LHCN-M2 (cell line): ENCODE results near the gene MCOLN1. TPM values are rescaled to one million over a fixed set of nuclear protein-coding genes. Genes with fewer than 3 reads are reported as not detected.
"Not testable (repeated sequence)": the region's sequence is repeated elsewhere in the genome, so short reads cannot be mapped to it uniquely, and the experiment has no call there.

Source experiments
- DNase-seq: peaks from one replicate; pipeline ENCODE4 v3.0.0-alpha.2; 2012; ENCODE audit warnings: low read depth
- total RNA-seq: library from RNA; depleted of rRNA; stranded (reverse); fragments of >200 nt; gene quantifications from 2 replicates; pipeline ENCODE4 v1.2.3, GENCODE V29; 2014; rRNA removed

The MCOLN1 gene
- total RNA-seq, 1 experiment from 2014 or later = 8.9 TPM

GRCh38 chr19:7565332-7565731 is 42.9 kb downstream of the MCOLN1 start:
- DNase-seq = no peak

- DNase-seq = no peak
These were observed 48.3 kb downstream of the MCOLN1 start for GRCh38 chr19:7570761-7571160.

- peak; percentile 20 for DNase-seq
These were observed 53.1 kb downstream of the MCOLN1 start for GRCh38 chr19:7575434-7576040.

GRCh38 chr19:7577422-7577821 is 55.0 kb downstream of the MCOLN1 start:
- not testable (repeated sequence) for DNase-seq

- no peak for DNase-seq
These were observed 55.7 kb downstream of the MCOLN1 start for GRCh38 chr19:7578127-7578526.

GRCh38 chr19:7579182-7579581 is 56.8 kb downstream of the MCOLN1 start:
- no peak for DNase-seq

GRCh38 chr19:7582446-7582845 is 60.0 kb downstream of the MCOLN1 start:
- DNase-seq = no peak

Other genes with a start within 250 kb of the MCOLN1 start
- gene INSR, start 228.2 kb upstream of the MCOLN1 start, total RNA-seq = 4.9 and 7.4 TPM in 2 replicates
- gene ARHGEF18, start 173.7 kb upstream of the MCOLN1 start, total RNA-seq = 51.4 and 54.0 TPM in 2 replicates
- 3.5 and 3.8 TPM in 2 replicates for gene PEX11G, start 33.6 kb upstream of the MCOLN1 start, total RNA-seq
- 59.1 and 59.6 TPM in 2 replicates for gene ZNF358, start 6.5 kb upstream of the MCOLN1 start, total RNA-seq
- 64.7 and 81.5 TPM in 2 replicates for gene PNPLA6, start 13.1 kb downstream of the MCOLN1 start, total RNA-seq
- not detected in 2 replicates for gene CAMSAP3, start 73.2 kb downstream of the MCOLN1 start, total RNA-seq
- 37.1 and 39.0 TPM in 2 replicates for gene XAB2, start 106.9 kb downstream of the MCOLN1 start, total RNA-seq
- gene PET100, start 107.2 kb downstream of the MCOLN1 start, total RNA-seq = 6.4 and 13.1 TPM in 2 replicates
- gene PCP2, start 111.1 kb downstream of the MCOLN1 start, total RNA-seq = not detected in 2 replicates
- 0.11 TPM in 1 of 2 replicates, not detected in the other for gene STXBP2, start 114.5 kb downstream of the MCOLN1 start, total RNA-seq
- not detected in 2 replicates for gene RETN, start 146.4 kb downstream of the MCOLN1 start, total RNA-seq
- not detected in 2 replicates for gene MCEMP1, start 154.5 kb downstream of the MCOLN1 start, total RNA-seq
- 96.8 and 101 TPM in 2 replicates for gene TRAPPC5, start 158.2 kb downstream of the MCOLN1 start, total RNA-seq
- not detected in 2 replicates for gene FCER2, start 179.5 kb downstream of the MCOLN1 start, total RNA-seq
- not detected in 2 replicates for gene CLEC4G, start 209.5 kb downstream of the MCOLN1 start, total RNA-seq
- gene CD209, start 224.9 kb downstream of the MCOLN1 start, total RNA-seq = not detected in 2 replicates
- gene CLEC4M, start 240.6 kb downstream of the MCOLN1 start, total RNA-seq = not detected in 2 replicates